ENCODE results near the gene GPN1.
"Not testable (repeated sequence)": the region's sequence is repeated elsewhere in the genome, so short reads cannot be mapped to it uniquely, and the experiment has no call there.

Gene GPN1

GRCh38 chr2:27628767-27629709, at the start of gene GPN1, which contains the start of gene CCDC121:
Gene GPN1, plus strand, starts transcription at chr2:27629050. Its CDS starts 9 bp downstream, at chr2:27629059.
Gene CCDC121, minus strand, starts transcription at chr2:27629012. Its CDS starts 1,213 bp downstream, at chr2:27627799.
- DNase-seq (ENCODE audit: low read depth, low spot score), result peak; percentile 88

GRCh38 chr2:27581417-27582128, 47.3 kb upstream of the GPN1 start:
- DNase-seq (ENCODE audit: low read depth, low spot score), result no peak

GRCh38 chr2:27582129-27582694, 46.6 kb upstream of the GPN1 start:
- no peak for DNase-seq (ENCODE audit: low read depth, low spot score)

GRCh38 chr2:27582695-27583389, 46.0 kb upstream of the GPN1 start, which contains the start of gene ZNF512:
Gene ZNF512, plus strand, starts transcription at chr2:27583042. Its CDS starts 71 bp downstream, at chr2:27583113.
- peak; percentile 98 for DNase-seq (ENCODE audit: low read depth, low spot score)

- no peak for DNase-seq (ENCODE audit: low read depth, low spot score)
These were observed 45.4 kb upstream of the GPN1 start for GRCh38 chr2:27583390-27583915.

GRCh38 chr2:27584597-27584996, 44.3 kb upstream of the GPN1 start:
- DNase-seq (ENCODE audit: low read depth, low spot score), result no peak

DNA sequence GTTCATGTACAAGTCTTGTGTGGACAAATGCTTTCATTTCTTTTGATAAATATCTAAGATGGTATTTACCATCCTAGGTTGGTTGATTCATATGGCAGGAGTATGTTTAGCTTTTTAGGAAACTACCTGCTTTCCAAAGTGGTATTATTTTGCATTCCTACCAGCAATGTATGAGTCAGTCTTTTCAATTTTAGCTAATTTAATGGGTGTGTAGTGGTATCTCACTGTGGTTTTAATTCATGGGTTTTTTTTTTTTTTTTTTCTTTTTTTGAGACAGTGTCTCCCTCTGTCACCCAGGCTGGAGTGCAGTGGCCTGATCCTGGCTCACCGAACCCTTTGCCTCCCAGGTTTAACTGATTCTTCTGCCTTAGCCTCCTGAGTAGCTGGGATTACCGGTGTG, 41.8 kb upstream of the GPN1 start:
- no peak for DNase-seq (ENCODE audit: low read depth, low spot score)

DNA sequence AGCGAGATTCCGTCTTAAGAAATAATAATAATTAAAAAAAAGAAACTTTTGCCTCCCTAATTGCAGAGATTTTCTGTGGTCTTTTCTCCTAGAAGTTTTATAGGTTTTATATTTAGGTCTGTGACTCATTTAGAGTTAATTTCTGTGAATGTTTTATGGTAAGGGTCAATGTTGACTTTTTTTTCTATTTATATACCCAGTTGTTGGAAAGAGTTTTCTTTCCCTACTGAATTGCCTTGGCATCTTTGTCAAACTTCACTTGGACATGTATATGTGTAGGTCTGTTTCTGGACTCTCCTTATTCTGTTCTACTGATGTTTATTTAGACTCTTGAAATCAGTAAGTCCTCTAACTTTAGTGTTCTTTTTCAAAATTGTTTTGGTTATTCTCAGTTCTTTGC, 40.5 kb upstream of the GPN1 start:
- no peak for DNase-seq (ENCODE audit: low read depth, low spot score)

DNA sequence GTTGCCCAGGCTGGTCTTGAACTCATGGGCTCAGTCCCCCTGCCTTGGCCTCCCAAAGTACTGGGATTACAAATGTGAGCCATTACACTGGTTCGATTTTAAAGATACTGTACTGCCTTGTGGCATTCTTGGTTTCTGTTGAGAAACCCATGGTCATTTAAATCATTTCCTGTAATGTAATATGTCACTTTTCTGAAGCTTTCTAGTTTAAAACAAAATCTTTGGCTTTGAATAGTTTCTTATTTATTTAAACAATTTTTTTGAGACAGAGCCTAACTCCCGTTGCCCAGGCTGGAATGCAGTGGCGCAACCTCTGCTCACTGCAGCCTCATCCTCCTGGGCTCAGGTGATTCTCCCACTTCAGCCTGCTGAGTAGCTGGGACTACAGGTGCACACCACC, 37.1 kb upstream of the GPN1 start:
- DNase-seq (ENCODE audit: low read depth, low spot score), result no peak

- no peak for DNase-seq (ENCODE audit: low read depth, low spot score)
These were observed 35.6 kb upstream of the GPN1 start for GRCh38 chr2:27593240-27593639.

- DNase-seq (ENCODE audit: low read depth, low spot score), result not testable (repeated sequence)
These were observed 34.7 kb upstream of the GPN1 start for GRCh38 chr2:27594020-27594703.

- DNase-seq (ENCODE audit: low read depth, low spot score), result not testable (repeated sequence)
These were observed 33.4 kb upstream of the GPN1 start for GRCh38 chr2:27595412-27595811.

DNA sequence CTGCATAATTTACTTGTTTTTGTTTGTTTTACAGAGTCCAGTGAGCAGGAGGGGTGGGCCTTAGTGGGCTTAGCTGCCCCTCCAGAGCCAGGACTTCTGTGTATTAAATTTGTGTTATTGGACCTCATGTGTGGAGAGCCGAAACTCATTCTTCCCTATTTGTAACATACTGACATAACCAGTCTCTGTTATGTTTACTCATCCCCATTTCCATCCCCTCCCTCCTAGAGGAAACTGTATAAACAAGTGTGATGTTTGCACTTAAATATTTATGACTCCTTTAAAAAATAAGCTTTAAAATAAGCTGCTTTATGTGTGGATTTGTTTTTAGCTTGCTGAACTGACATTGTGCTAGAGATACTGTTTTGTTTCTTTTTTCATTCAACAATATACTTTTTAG, 32.2 kb upstream of the GPN1 start:
- no peak for DNase-seq (ENCODE audit: low read depth, low spot score)

DNA sequence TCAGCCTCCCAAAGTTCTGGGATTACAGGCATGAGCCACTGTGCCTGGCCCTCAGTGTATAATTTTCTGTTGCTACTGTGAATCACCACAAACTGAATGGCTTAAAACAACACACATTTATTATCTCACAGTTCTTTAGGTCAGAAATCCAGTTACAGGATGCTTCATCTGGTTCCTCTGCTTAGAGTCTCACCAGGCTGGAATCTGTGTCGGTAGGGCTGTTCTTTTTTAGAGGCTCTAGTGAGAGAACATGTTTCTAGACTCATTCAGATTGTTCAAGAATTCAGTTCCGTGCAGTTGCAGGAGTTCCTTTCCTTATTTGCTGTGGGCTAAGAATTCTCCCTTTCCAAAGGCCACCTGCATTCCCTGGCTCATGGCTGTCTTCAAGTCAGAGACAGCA, 22.2 kb upstream of the GPN1 start:
- no peak for DNase-seq (ENCODE audit: low read depth, low spot score)

DNA sequence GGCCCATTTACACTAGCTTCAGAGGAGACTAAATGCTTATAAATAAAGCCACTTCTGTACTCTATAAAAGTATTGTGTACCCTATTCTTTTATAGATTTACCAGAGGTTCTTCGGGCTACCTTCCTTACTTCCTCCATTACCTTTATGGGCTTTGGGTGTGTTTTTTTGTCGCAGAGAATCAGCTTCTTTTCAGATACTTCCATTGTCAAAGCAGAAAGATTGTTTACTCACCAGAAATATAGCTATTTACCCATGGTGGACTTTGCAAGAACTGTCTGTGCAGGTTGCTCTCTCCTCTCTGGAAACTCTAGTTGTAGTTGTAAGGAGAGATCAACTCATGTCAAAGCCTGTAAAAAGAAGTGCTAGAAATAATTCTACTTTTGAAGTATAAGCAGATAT, 14.9 kb upstream of the GPN1 start:
- DNase-seq (ENCODE audit: low read depth, low spot score), result no peak

- no peak for DNase-seq (ENCODE audit: low read depth, low spot score)
These were observed 13.5 kb upstream of the GPN1 start for GRCh38 chr2:27615316-27615715.

DNA sequence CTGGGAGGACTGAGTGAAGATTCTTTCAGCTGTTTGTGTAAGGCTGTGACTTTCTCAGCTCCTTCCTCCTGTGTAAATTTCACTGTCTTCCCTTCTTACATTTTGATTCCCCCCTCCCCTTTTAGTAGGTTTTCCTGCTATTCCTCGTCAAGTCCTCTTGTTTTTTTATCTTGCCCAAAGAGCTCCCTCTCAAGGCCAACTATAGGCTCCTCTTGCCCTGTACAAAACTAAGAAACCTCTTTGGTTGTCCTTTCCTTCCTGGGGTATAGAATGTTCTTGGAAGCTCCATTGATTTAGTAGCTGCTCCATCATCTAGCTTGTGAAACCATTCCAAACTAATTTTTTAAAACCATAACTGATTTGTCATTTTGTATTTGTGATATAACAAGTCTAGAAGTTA, 7.3 kb upstream of the GPN1 start:
- DNase-seq (ENCODE audit: low read depth, low spot score), result peak; percentile 18

DNA sequence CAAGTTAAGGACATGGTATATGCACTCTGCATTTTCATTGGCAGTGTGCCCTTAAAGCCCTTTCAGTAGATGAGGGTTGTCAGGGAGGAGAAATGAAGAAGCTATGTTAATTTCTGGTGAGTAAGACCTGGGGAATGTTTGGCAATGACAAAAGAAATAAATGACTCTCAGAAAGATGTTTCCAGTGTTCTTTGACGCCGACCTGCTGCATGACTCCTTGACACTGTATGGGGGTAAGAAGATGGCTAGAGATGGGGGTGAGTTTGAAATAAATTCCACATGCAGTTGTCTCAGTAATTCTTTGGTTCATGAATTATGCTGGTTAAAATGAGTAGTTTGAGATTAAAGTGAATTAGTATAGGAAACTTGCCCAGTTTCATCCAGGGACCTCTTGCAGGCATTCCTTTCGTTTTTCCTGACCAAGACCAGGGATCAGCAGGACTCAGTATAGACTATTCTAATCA, 5.9 kb upstream of the GPN1 start:
- DNase-seq (ENCODE audit: low read depth, low spot score), result no peak

DNA sequence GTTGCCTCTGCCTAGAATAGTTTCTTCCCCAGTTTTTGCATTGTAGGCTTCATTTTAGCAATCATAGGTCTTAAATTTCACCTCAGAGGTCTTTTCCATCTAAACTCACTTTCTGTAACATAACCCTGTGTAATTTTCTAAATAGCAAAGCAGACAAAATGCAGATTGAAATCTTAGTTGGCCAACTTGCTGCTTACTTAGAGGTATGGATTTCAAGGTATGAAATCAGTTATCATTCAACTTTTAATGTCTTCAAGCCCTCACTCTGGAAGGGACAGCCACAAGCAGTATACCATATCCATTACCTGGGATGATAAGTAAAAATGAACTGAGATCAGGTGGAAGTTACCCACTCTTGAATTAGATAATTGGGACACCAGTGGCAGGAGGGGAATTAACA, 3.9 kb upstream of the GPN1 start:
- no peak for DNase-seq (ENCODE audit: low read depth, low spot score)

DNA sequence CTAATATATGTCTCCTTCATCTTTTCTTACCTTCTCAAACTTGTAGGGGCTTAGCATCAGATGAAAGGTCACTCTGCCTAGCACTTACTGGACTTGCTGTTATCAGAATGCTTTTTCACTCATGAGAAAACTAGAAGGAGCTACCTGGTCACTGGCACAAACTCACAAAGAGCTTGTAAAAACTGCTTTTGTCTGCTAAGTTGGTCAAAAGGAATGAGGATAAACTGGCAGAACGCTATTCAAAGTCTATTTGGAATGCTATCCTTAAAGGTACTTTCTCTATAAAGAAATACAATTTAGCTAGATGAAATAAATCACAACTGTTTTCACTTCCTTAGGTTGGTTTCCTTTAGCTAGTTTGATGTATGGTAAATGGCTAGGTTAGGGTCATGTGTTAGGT, 2.5 kb upstream of the GPN1 start:
- not testable (repeated sequence) for DNase-seq (ENCODE audit: low read depth, low spot score)

DNA sequence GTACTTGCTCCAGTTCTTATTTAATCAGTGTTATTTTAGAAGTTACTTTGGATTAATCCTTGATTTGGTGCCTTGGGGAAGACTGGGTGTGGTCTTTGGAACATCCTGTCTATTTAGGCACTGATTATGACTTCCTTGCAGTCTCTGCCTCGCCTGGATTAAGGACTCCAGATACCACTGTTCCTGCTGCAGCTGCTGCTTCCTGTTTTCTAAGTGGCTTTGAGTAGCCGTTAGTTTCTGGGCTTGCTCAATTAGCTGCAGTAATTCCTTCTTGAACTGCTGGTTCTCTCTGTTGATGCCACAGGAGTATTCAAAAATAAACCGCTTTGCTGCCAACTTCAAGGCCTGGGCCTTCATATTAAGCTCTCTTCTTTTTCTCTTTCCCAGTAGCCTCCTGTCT, 1.9 kb upstream of the GPN1 start:
- DNase-seq (ENCODE audit: low read depth, low spot score), result peak; percentile 19

All from ELF-1 (cell line).